Measurements from ENCODE around the gene CTSZ. TPM values are rescaled to one million over a fixed set of nuclear protein-coding genes. Genes with fewer than 3 reads are reported as not detected.

The CTSZ gene
- total and polyA plus RNA-seq, 2 of the 8 experiments (the other 6 are each of a cell fraction or from before 2014, with no cell fraction given) = 32.8 to 34.0 TPM

DNA sequence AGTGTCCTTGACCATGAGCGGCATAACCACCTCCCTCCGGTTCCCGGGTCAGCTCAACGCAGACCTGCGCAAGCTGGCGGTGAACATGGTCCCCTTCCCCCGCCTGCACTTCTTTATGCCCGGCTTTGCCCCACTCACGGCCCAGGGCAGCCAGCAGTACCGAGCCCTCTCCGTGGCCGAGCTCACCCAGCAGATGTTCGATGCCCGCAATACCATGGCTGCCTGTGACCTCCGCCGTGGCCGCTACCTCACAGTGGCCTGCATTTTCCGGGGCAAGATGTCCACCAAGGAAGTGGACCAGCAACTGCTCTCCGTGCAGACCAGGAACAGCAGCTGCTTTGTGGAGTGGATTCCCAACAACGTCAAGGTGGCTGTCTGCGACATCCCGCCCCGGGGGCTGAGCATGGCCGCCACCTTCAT lies 17.1 kb upstream of the CTSZ start (continued):
- no peak for TF ChIP-seq SIRT6 (IDR thresholded peaks at IDR 0.05; ENCODE audit: low read length)

All from H1 (cell line).